HG03378 (cell line): ENCODE data around the gene CBX2.

ENCODE experiments used
- ATAC-seq: cut with Tn5 transposase; IDR thresholded peaks from one replicate; pipeline ENCODE4 v1.9.1; 2021; ENCODE audit warnings: mild to moderate bottlenecking, moderate library complexity; ENCODE audit not compliant: unreplicated experiment

The CBX2 gene

GRCh38 chr17:79777894-79778503 is at the start of gene CBX2:
Gene CBX2 (plus strand): TSS chr17:79778148. CDS start chr17:79778236, 88 bp downstream.
- ATAC-seq: no peak

GRCh38 chr17:79728169-79728907 is 49.6 kb upstream of the CBX2 start:
- ATAC-seq: peak; percentile 57

GRCh38 chr17:79728908-79729471 is 49.0 kb upstream of the CBX2 start:
- no peak for ATAC-seq

DNA sequence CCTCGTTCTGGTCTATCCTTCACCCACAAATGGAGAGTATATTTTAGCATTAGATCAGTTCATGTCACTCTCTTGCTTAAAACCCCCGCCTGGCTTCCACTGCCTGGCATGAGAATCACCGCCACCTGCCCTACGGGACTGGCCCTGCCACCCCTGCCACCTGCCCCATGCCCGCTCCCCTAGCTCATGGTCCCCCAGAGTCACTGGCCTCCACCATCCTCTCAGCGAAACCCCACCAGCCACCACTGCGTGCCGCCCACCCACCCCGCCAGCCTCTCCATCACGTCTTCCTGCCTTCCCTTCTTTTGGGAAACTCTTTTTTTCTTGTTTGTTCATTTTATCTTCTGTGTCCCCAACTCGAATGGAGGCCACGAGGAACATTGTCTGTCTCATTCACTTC is 48.2 kb upstream of the CBX2 start:
- no peak for ATAC-seq

DNA sequence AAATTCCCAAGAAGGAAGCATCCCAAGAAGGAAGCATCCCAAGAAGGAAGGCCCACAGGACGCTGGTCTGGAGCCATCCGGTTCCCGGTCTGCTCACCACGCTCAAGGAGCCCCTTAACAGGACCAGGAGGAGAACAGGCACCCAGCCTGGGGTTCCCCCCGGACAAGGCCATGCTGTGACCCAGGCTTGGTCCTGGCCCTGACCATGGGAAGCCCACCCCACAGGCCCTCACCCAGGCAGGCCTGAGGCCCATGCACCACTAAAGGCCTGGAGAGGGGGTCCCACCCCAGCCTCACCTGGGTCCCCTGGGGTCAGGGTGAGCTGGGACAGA is 47.5 kb upstream of the CBX2 start:
- no peak for ATAC-seq

GRCh38 chr17:79730769-79731483 is 47.0 kb upstream of the CBX2 start, which contains the start of gene ENPP7:
Gene ENPP7 (plus strand): TSS chr17:79730943. CDS start chr17:79731140, 197 bp downstream.
- no peak for ATAC-seq

- no peak for ATAC-seq
These were observed 45.7 kb upstream of the CBX2 start for GRCh38 chr17:79732254-79732653.

- ATAC-seq: no peak
These were observed 44.9 kb upstream of the CBX2 start for GRCh38 chr17:79732804-79733691.

DNA sequence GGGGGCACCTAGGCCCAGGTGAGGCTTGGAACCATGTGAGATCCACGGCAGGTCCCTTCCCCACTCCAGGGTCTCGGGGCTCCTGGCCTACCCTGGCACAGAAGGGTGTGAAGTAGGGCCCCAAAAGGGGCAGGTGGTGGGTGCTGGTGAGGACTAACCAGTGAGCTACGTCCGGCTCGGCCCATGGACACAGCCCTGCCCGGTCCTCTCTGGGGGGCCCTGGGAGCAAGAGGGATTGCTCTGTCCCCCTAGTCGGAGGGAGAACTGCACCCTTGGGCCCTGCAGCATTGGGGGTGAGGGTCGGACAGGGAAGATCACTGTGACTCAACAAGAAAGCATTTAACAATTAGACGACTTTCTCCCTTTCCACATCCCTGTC is 44.3 kb upstream of the CBX2 start:
- ATAC-seq: no peak

- no peak for ATAC-seq
These were observed 42.9 kb upstream of the CBX2 start for GRCh38 chr17:79735096-79735495.

DNA sequence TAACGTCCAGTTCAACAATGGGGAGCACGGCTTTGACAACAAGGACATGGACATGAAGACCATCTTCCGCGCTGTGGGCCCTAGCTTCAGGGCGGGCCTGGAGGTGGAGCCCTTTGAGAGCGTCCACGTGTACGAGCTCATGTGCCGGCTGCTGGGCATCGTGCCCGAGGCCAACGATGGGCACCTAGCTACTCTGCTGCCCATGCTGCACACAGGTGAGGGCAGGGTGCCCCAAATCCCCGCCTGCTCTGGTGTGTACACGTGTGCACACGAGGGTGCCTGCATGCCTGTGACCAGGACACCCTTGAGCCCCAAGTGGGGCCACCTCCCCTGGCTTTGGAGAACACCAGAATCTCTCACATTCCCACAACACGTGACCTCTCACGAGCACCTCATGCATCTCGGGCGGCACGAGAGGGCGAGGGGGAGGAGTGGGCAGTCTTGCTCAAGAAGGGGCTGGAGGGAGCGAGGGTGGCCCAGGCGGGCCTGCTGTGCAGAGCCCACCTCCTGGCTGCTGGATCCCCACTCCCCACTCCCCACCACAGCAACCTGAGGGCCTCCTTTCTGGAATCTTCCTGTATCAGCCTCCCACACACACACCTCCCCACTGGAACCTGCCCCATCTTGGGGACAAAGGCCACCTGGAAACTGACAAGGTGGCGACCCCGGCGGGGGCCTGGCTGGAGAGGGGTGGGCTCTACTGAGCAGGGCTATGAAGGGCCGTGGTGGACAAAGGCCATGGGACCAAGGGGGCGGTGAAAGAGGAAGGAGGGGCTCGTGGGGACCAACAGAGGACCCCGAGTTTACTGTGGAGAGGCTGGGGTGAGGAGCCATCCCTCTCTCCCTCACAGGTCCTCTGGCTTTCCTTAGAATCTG is 40.7 kb upstream of the CBX2 start:
- ATAC-seq: no peak

DNA sequence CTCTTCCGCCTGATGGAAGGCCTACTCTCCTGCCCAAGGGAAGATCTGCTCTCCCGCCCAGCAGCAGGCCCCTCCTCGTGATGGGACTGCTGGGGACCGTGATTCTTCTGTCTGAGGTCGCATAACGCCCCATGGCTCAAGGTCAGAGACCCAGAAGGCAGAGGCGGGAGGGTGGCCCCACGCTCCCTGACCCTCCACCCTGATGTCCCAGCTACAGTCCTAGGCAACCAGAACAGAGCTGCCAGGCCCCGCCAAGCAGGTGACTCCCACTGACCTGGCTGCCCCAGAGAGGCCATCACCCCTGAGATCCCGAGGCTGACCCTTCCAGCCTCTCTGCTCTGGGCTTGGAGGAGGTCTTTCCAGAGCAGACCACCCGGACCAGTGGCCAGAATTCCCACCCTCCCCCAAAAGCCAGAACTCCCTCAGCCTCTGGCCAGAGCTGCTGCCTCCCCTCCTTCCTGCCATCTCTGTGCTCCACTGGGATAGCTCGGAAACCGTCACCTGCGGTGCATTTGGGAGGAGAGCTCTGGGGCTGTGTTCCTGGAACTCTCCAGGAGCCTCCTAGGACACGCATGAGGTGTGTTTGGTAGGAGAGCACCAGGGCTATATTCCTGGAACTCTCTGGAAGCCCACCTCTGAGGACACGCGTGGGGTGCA is 39.9 kb upstream of the CBX2 start:
- no peak for ATAC-seq

GRCh38 chr17:79738643-79739042 is 39.3 kb upstream of the CBX2 start:
- ATAC-seq: no peak

DNA sequence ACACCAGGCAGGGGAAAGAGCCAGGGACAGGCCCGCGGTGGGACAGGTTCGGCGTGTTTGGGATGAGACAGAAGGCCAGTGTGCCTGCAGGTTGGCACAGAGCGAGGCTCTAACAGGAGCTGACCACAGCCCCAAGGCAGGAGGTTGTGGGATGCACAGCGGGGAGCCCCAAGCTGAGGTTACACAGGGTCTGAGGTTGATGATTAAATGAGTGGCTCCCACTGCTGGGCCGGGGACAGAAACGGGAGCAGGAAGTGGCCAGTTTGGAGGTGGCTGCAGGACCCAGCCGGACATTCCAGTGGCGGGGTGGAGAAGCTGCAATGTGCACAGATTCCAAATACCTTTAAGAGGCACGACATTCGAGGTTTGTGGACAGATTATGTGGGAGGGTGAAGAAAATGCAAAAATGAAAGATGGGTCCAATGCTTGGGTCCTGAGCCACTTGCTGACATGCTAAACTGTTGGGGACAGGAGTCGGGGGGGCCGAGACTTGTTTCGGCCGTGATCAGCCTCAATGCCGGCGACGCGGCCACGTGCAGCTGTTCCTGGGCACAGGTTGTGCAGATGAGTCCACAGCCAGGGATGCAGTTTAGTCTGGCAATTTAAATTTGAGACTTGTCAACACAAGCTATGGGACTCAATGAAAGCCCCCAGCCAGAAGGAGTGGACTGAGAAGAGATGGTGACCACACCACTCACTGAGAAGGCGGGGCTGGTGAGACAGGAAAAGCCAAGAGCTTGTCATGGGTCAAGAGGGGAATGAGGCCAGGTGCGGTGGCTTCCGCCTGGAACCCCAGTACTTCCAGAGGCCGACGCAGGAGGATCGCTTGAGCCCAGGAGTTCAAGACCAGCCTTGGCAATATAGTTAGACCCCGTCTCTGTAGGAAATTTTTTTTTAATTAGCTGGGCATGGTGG is 38.5 kb upstream of the CBX2 start:
- ATAC-seq: no peak

GRCh38 chr17:79740413-79740812 is 37.5 kb upstream of the CBX2 start:
- no peak for ATAC-seq

- no peak for ATAC-seq
These were observed 36.6 kb upstream of the CBX2 start for GRCh38 chr17:79741401-79741750.

DNA sequence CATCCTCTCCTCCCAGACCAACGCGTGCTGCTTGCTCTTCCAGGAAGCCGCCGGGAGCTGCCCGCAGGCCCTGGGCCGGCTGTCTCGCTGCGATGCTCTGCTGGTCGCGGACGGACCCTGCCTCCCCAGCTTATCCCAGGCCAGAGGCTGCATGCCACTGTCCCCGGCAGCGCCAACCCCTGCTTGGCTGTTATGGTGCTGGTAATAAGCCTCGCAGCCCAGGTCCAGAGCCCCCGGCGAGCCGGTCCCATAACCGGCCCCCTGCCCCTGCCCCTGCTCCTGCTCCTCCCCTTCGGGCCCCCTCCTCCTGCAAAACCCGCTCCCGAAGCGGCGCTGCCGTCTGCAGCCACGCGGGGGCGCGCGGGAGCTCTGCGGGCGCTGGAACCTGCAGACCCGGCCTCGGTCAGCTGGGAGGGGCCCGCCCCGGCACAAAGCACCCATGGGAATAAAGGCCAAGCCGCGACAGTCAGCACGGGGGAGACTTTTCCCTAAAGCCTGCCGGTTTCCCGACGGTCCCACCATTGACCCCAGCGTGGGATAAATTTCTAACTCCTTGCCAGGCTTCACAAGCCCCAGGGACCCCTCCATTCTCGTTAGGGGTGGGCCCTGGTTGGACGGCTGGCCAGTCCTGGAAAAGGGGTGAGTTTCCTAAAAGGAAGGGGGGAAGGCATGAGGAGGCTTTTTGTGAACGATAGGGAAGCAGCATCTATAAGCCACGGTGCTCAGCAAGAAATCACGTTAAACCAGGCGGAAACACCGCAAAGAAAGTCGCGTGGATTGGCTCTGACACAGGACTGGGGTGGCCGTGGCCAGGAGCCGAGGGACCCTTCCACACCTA is 36.0 kb upstream of the CBX2 start:
- no peak for ATAC-seq

- ATAC-seq: no peak
These were observed 35.4 kb upstream of the CBX2 start for GRCh38 chr17:79742589-79742918.
